ENCODE data around the gene OR1I1.

OR1I1 gene

DNA sequence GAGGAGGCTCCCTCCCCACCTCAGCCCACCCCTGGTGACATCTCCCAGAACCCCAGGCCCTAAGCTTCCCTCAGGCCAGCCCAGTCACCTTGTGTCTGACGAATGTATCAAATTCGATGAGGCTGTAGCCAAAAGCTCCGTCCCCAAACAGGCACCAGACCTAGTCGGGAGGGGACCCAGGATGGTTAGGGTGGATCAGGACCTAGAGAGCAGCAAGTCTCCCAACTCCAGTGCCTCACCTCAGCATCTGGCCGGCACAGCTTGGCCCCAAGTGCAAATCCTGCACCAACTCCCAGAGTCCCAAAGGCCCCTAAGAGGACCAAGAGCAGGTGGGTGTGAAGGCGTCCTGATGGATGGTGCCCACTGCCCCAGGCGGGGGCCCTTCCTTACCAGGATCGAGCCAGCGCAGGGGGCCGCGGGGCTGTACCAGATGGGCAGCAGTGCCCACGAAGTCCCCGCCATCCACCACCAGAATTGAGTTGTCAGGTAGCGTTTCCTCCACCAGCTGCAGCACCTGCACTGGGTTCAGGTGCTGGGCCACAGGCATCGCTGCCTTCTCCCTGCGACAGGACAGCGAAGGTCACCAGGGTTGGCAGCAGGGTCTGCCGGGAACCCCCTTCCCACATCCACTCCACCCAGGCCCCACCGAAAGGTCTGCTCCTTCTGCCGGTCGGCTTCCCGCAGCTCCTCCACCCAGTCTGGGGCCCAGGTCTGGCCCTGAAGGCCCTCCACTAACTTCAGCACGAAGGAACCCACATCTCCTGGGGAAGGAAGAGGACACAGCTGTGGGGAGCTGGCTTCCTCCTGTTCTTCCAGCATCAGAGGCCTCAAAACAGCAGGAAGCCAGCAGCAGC, 34.0 kb downstream of the OR1I1 start:
- no peak overlapping the region for H3K27ac ChIP-seq
- DNase-seq (ENCODE audit: low read depth, low spot score): no peak

DNA sequence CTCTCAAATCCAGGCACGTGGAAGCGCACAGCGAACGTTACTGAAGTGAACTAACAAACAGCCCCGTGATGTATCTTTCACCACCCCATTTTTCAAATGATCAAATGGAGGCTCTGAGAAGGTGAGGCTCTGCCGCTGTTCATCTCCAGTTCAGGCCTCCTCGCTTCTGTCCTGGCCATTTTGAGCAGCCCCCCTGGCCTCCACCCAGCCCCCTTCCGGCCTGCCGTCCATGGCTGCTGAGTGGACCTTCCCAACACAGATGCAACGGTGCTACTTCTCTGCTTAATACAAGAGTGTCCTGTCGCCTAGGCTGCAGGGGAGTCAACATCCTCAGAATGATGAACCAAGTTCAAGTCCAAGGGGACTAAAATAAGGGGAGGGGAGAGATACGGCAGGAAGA, 34.8 kb downstream of the OR1I1 start:
- H3K27ac ChIP-seq: no peak overlapping the region

DNA sequence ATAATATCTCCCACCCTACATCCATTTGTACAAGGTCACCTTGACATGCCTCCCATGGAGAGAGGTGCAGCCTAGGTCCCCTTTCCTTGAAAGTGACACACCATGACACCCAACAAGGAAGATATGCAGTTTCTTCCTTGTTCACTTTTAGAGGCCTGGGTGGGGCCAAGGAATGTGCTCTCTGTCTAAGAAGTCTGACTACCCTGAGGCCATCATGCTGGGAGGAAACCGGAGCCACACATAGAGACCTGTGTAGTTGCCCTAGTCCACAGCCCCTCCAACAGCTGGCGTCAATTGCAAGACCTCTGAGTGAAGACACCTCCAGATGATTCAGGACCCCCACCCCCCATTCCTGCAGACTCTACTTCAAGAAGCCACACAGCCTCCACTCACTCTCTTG, 36.2 kb downstream of the OR1I1 start:
- peak overlapping the region; percentile 41 for H3K27ac ChIP-seq

More for the DNA sequence above, 34.8 kb downstream of the OR1I1 start:
- no peak for DNase-seq (ENCODE audit: low read depth, low spot score)

DNA sequence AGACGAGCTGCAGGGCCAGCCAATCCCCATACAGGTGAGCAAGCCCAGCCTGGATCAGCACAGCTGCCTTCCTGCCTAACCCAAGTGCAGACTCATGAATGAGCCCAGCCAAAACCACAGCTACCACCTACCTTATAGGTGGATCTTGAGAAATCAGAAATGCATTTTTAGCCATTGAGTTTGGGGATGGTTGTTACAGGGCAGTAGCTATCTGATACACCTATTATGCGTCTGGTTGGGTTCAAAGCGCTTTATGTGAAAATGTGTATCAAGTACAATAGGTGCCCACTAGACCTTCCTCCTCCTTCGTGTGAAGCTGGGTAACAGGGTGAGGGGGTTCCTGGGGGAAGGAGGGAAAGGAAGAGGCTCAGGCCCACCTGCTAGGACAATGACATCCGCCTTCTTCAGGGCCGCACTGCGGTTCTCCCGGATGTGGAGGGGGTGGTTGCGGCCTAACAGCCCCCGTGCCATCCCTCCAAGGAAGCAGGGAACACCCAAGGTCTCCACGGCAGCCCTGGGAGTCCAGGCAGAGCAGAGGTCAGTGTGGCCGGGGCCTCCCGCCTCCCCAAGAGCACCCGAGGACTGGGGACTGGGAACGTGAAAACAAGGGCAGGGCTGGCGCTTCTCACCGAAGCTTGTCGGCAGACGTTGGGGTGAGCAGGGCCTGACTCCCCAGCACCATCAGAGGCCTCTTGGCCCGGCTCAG, 36.9 kb downstream of the OR1I1 start:
- no peak for DNase-seq (ENCODE audit: low read depth, low spot score)
- H3K27ac ChIP-seq: peak overlapping the region; percentile 41

More for the DNA sequence above, 36.2 kb downstream of the OR1I1 start:
- no peak for DNase-seq (ENCODE audit: low read depth, low spot score)

DNA sequence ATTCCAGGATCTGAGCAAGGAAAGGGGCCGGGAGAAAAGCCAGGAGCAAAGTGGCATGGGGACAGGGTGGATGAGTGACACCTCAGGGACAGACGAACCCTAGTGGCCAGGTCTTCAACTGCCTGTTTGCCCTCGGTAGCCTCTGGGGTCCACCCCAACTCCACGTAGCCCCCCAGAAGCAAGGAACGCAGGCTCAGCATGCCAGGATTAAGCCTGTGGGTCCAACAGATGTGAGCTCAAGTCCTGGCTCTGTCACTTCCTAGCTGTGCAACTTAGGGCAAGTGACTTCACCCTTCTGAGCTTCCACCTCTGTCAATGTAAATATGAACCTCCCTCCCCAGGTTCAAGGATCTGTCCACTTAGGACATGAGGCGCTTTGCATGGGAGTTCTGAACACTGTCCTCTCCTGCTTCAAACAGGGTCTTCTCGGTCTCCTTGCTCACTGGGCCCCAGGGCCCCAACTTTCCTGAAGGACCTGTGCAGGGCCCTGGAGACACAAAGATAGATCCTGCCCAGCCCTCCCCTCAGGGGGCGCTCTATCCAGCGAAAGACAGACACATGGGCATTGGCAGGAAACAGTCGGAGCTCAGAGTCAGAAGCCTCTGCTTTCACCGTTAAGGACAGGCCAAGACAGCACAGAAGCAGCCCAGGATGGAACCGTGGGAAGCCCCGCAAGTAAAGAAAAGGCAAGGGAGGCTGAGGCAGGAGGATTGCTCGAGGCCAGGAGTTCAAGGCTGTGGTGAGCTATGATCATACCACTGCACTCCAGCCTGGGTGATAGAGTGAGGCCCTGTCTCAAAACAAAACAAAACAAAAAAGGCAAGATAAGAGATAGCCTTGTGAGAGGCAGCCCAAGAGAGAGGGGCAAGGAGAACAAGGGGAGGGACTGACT, 38.4 kb downstream of the OR1I1 start:
- no peak overlapping the region for H3K27ac ChIP-seq
- DNase-seq (ENCODE audit: low read depth, low spot score): no peak

DNA sequence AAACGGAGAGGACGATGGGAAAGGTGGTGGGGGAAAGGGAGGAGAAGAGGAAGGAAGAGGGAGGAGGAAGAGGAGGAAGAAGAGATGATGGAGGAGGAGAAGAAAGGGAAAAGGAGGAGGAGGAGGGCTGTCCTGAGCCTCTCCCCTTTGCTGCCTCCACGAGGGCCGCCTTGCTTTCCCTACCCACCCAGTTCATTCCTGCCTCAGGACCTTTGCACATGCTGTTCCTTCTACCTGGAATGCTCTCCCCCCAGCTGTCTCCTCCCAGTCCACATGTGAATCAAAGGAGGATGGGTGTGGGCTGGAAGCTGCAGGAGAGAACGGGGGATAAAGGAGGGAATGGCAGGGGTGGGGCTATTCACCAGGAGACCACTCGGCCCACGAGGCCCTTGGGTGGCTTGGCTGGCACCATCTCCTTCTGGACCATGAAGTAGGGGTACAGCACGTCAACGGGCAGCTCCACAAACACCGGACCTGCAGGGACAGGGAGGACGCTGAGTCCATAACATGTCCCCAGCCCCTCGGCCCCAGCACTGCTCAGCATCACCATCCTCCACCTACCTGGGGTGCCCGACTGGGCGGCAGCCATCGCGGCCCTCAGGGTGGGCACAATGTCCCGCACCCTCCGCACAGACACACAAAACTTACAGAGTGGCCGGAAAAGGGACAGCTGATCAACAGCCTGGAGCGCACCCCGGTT, 40.5 kb downstream of the OR1I1 start:
- no peak overlapping the region for H3K27ac ChIP-seq
- no peak for DNase-seq (ENCODE audit: low read depth, low spot score)

DNA sequence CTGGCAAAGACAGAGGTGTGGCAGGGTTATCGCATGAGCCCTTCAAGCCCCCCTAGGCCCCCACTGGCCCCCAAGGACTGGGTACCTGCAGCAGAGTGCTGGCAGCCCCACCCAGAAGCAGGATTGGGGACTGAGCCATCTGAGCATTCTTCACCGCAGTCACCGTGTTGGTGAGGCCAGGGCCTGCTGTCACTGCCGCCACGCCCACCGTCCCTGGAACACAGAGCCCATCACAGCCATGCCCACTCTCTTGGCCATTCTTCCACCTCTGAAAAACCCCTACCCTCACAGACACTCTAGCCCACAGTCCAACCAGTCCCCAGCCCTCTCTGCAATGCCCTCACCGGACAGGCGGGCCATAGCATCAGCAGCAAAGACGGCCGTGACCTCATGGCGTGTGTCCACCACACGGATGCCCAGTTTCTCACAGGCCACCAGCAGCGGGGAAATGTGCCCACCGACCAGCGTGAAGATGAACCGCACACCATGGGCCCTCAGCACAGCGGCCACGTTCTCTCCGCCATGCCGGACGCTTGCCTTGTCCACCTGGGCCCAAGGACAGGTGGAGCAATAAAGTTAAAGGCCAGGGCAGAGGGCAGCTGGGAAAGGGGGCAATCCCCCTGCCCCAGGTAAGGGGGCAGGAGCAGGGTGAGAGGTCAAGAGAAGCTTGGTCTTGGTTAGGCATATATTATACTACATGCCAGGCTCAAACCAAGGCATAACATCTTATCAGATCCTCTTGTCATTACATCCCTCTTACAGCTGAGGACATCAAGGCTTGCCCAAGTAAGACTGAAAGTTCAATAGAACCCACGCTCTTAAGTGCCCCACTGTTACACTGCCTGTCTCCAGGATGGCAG, 41.2 kb downstream of the OR1I1 start:
- H3K27ac ChIP-seq: no peak overlapping the region
- DNase-seq (ENCODE audit: low read depth, low spot score): no peak

DNA sequence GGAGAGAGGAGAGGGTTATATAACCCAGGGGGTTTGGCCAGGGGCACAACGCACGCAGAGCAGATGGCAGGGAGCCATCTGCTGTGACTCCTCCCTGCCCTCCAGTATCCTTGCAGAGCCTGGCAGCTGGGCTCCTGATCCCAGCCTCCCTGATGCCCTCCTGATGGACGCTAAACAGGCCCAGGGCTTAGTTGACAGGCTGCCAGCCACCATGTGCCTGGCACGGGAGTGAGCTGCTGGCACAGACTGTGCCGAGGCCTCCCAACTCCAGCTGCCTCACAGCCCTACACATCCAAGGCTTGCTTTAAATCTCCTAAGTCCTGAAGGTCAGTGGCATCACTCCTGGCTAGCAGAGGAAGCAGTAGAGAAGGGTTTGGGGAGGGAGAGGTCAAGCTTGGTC, 41.9 kb downstream of the OR1I1 start:
- peak overlapping the region; percentile 68 for H3K27ac ChIP-seq
- no peak for DNase-seq (ENCODE audit: low read depth, low spot score)

DNA sequence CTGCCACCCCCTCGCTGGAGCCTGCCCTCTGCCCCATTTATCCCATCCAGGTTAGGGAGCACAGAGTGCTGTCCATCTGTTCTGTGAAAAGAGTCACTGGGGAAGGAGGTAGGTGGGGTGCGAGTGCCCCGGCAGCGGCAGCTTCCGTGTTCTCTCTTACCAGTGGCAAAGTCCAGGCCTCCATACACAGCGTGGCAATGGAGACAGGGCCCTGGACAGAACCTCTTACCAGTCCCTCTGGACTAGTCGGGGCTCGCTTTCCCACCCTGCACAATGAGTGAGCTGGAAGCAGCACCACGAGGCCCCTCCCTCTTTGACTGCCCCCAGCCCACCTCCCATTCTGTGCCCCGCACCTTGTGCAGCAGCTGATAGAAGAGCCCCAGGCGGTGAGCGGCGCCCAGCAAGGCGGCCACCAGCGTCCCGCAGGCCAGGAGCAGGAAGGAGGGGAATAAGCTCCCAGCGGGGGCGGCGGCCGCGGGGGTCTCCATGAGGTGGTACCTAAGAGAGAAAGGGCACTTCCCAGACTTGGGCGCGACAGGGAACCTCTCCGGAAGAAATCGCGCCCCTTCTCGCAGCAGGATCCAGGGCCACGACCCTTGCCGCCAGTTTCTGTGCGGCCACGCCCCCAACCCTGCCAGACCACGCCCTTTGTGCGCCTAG, 42.7 kb downstream of the OR1I1 start:
- no peak for DNase-seq (ENCODE audit: low read depth, low spot score)
- peak overlapping the region; percentile 68 for H3K27ac ChIP-seq

DNA sequence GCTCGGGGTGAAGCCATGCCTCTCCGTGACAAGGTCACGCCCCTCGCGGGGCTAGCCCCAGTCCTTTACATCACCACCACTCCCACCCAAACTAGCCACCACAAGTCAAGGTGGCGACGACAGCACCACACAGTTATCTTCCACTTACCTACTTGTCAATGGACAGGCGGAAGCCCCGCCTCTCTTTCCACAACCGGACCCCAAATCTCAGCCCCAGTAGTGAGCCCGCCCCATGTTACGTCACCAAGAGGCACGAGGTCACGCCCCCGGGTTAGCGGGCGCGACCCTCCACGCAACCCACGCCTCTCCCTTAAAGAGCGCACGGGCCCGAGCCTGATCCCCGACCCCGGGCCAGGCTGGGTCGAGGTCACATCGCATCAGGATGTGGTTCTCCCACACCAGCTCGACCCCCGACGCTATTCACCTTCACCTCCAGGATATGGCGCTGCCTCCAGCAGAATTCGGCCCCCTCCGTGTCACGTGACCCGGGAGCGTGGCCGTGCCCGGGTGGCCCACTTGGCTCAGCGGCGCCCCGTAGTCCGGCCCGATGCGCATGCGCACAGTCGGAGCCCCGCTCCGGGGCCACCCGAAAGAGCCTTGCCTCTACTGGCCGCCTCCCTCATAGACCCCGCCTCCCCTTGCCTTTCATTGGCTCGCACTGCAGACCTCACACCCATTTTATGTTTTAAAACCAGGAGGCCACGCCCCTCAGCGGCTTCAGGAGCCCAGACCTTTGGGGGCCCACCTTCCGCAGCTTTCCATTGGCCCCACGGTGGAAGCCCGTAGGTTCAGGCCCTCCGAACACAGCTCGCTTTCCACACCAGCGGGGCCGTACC, 43.4 kb downstream of the OR1I1 start:
- H3K27ac ChIP-seq: peak overlapping the region; percentile 68
- peak; percentile 69 for DNase-seq (ENCODE audit: low read depth, low spot score)

DNA sequence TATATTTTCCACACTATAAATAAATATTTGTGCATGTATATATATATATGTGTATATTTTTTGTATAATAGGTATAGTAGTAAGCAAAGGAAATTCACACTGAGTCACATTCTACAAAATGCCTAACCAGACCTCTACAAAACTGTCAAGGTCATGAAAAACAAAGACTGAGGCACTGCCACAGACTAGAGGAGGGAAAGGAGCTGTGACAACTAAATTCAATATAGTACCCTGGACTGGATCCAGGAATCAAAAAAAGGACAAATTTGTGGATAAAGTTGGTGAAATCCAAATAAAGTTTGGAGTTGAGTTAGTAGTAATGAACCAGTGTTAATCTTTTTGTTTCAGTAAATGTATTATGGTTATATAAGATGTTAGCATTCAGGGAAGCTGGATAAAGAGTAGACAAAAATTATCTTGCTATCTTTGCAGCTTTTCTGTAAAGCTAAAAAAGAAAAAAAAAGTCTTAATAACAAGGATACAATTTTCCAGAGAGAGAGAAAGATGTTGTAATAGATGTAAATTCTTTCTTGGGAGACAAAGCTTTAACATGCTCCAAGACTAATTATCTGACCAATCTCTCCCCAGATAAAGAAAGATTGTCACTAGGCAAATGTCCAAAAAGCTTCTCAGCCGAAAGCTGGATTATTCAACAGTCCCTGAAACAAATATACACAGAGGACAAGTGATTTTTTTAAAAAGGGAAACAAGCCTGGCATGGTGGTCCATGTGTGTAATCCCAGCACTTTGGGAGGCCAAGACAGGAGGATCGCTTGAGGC, 44.3 kb downstream of the OR1I1 start:
- DNase-seq (ENCODE audit: low read depth, low spot score): no peak
- peak overlapping the region; percentile 68 for H3K27ac ChIP-seq

DNA sequence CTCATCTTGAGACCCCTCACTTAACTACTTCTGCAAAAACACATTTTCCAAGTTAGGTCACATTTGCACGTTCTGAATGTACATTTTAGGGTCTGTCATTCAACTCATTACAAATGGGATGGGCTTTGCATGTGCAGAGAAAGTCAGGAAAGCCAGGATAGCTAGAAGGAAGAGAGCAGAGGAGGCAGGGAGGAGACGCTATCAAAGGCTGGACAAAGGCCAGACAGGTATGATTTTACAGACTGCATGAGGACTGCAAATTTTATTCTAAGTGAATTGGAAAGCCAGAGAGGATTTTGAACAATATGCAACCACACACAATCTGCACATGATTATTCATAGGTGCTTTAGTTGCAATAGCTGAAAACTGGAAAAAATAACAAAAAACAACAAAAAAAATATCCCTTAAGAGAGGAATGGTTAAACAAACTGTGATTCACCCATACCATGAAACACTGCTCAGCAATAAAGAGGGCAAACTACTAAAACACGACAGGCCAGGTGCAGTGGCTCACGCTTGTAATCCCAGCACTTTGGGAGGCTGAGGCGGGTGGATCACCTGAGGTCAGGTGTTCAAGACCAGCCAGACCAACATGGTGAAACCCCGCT, 46.3 kb downstream of the OR1I1 start:
- no peak for DNase-seq (ENCODE audit: low read depth, low spot score)
- peak overlapping the region; percentile 26 for H3K27ac ChIP-seq

DNA sequence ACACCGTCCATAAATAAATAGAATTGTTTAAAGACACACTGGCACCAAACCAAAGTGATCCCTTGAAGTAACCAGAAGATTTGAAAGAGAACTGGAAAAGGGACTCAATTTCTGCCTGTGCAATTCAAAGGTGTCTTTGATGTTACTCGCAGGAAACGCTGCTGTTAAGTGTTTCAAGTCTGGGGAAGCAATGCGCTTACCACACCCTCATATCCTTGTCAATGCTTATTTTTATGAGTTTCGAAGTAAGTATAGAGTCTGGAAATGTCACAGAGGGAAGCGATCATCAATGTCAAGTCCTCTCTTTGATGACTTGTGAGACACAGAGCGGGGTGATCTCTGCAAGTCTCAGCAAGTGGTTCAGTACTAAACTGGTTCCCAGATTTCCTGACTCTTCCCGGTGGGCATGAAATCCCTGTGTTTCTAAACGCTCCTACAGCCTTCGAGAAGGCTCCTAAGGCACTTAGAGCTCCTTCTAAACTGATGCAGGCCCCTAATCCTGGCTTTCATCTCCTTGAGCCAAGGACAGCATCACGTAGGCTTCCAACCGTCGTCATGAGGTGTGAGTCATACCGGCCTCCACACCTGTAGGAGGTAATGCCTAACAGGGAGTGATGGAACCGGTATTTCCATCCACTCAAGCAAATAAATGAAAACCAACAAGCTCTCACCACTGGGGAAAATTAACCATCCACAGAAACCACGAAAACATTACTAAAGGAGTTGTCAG, 48.0 kb downstream of the OR1I1 start:
- peak; percentile 91 for DNase-seq (ENCODE audit: low read depth, low spot score)
- peak overlapping the region; percentile 43 for H3K27ac ChIP-seq

DNA sequence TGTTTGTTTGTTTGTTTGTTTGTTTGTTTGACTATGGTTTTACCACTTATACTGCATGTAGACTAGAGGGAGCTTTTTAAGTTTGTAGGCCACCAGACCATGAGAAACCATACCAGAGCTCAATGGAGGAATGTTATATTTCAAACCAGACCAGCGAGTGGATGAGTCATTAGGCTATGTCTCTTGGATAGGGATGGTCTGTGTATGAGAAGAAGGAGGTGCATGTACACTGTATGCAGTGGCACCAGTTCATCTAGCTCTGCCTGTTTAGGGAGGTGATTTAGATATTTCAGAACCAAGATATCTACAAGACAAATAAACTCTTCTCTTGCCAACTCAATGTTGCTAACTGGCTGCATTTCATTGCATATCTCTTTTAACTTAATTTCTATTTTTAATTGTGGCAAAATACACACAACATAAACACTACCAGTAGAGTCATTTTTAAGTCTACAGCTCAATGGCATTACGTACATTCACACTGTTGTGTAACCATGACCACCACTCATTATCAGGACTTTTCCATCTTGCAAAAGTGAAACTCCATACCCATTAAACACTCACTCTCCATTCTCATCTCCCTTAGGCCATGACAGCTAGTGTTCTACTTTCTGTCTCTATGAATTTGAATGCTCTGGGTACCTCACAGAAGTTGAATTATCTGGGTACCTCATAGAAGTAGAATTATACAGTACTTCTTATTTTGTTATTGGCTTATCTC, 54.4 kb downstream of the OR1I1 start:
- peak overlapping the region; percentile 51 for H3K27ac ChIP-seq
- peak; percentile 78 for DNase-seq (ENCODE audit: low read depth, low spot score)

DNA sequence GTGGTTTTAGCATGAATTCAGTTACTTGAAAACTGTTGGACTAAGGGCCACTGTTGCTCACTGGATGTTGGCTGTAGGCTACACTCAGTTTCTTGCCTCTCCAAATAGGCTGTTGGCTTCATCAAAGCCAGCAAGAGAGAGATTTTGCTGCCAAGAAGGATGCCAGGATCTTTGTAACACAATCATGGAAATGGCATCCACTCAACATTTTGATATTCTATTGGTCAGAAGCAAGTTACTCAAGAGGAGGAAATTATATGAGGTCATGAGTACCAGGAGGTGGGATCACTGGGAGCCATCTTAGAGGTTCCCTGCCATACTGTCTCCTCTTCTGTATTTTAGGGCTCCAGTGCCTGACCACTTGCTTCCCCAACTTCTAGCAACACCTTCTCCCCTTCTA, 55.8 kb downstream of the OR1I1 start:
- peak overlapping the region; percentile 51 for H3K27ac ChIP-seq
- DNase-seq (ENCODE audit: low read depth, low spot score): no peak

All from epithelial cell of prostate (primary cell).